ENCODE results near the gene ZNF74.
"Not testable (repeated sequence)": the region's sequence is repeated elsewhere in the genome, so short reads cannot be mapped to it uniquely, and the experiment has no call there.

ZNF74 gene

DNA sequence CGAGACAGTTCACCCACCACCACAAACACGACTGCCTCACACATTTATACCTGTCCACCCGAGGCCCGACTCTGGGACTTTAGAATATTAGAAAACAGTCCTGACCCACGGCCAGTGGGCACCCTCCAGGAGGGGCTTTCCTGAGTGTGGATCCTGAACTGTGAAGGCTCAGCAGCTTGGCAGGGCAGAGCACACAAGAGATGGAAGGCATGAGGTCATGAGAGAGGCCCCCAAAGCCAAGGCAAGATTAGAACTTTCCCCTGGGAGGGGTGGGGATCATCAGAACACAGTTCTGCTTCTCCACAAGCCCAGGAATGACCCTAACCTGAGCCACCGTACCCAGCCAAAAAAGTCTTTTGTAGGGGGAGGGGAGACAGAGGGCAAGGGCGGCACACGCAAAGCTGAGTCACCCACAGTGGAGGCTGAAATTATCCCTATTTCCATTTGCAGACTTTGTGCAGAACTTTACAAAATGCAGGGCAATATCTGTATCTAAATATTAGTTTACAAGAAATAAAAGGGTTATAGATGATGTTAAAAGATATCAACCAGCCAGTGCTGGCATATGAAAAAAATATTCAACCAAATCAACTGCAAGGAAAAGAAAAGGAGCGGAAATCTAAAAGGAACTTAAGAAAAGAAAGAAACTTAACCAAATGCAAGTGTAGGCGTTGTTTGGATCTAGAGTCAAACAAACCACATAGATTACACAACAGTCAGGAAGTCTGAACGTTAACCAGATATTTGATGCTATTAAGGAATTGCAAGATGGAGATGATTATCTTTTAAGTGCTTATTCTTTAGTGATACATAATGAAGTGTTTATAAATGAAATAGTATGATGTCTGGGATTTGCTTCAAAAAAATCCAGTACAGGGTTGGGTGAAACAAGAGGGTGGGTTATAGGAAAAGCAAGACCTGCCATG is 29.4 kb upstream of the ZNF74 start:
- not testable (repeated sequence) for H3K36me3 ChIP-seq (ENCODE audit: insufficient read depth, low read length); H3K4me3 ChIP-seq (ENCODE audit: low read length); H3K4me1 ChIP-seq (ENCODE audit: insufficient read depth, low read length); H3K9me3 ChIP-seq (ENCODE audit: low read length); H3K27me3 ChIP-seq (ENCODE audit: insufficient read depth, low read length); H2AFZ ChIP-seq (ENCODE audit: low read depth, low read length)

DNA sequence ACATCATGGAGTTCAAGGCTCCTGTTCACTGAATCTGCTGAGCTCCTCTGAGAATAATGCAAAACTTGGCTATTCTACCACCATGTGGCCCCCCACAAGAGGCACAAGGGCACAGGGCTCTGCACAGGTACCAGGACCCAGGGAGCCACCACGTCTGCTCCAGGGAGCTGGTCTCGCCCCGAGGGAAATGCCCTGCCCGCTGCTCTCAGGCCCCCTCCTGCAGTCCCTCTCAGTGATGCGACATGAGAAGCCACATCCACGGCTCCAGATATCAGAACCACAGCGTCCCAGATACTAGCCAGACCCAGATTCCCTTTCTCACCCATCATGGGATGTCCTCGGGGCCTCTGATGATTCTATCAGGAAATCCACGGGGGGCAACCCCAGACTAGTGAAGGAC is 27.1 kb upstream of the ZNF74 start:
- not testable (repeated sequence) for H3K27me3 ChIP-seq (ENCODE audit: insufficient read depth, low read length); H3K4me1 ChIP-seq (ENCODE audit: insufficient read depth, low read length); H2AFZ ChIP-seq (ENCODE audit: low read depth, low read length); H3K9me3 ChIP-seq (ENCODE audit: low read length); H3K4me3 ChIP-seq (ENCODE audit: low read length); H3K36me3 ChIP-seq (ENCODE audit: insufficient read depth, low read length)

GRCh38 chr22:20368875-20369274 is 25.1 kb upstream of the ZNF74 start:
- H3K27me3 ChIP-seq (ENCODE audit: insufficient read depth, low read length); H3K4me1 ChIP-seq (ENCODE audit: insufficient read depth, low read length): not testable (repeated sequence)

DNA sequence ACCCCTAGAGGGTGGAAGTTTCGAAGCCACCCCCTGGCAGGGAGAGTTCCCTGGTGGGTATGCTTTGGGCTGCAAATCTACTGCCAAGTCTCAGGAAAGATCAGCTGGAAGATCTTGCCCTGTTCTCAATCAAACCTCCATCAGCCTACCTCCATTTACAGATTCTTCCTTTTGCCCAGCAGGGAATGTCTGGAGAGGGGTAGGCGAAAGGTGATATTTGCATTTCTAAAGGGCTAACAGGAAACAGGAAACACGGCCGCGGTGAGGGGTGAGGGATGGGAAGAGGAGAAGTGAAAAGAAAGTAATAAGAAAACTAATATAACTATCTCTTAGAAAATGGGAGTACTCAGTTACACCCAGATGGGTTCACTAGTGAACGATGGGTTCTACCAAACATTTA is 22.3 kb upstream of the ZNF74 start:
- H3K9me3 ChIP-seq (ENCODE audit: low read length); H3K4me1 ChIP-seq (ENCODE audit: insufficient read depth, low read length); H3K27me3 ChIP-seq (ENCODE audit: insufficient read depth, low read length); H3K36me3 ChIP-seq (ENCODE audit: insufficient read depth, low read length); H3K4me3 ChIP-seq (ENCODE audit: low read length); H2AFZ ChIP-seq (ENCODE audit: low read depth, low read length): not testable (repeated sequence)

More at GRCh38 chr22:20368875-20369274, 25.1 kb upstream of the ZNF74 start:
- not testable (repeated sequence) for H3K9me3 ChIP-seq (ENCODE audit: low read length); H3K36me3 ChIP-seq (ENCODE audit: insufficient read depth, low read length); H3K4me3 ChIP-seq (ENCODE audit: low read length); H2AFZ ChIP-seq (ENCODE audit: low read depth, low read length)

GRCh38 chr22:20372406-20372854 is 21.5 kb upstream of the ZNF74 start:
- not testable (repeated sequence) for H3K4me1 ChIP-seq (ENCODE audit: insufficient read depth, low read length); H3K9me3 ChIP-seq (ENCODE audit: low read length); H3K27me3 ChIP-seq (ENCODE audit: insufficient read depth, low read length); H3K4me3 ChIP-seq (ENCODE audit: low read length); H2AFZ ChIP-seq (ENCODE audit: low read depth, low read length); H3K36me3 ChIP-seq (ENCODE audit: insufficient read depth, low read length)

DNA sequence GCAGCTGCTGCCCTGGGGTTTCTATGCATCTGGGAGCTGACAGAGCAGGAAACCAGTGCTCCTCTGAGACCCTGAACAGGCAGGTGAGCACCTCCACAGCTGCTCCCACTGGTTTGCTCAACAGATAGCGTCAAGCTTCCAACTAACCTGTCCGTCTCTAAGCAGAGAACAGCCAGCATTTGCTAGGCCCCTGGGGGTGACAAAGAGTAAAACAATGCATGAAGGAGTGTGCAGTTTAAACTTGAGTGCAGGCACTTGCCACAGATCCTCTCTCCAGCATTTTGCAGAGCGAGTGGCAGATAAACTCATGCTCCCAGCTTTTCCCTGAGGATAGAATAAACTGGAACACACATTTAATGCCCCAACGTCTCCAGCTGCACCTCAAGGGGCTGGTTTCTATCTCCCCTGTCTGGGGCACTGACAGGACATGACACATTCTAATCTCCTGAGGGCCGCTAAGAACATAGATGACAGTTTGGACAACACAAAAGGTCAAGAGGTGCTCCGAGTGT is 20.7 kb upstream of the ZNF74 start:
- not testable (repeated sequence) for H3K4me3 ChIP-seq (ENCODE audit: low read length); H2AFZ ChIP-seq (ENCODE audit: low read depth, low read length); H3K4me1 ChIP-seq (ENCODE audit: insufficient read depth, low read length); H3K36me3 ChIP-seq (ENCODE audit: insufficient read depth, low read length); H3K9me3 ChIP-seq (ENCODE audit: low read length); H3K27me3 ChIP-seq (ENCODE audit: insufficient read depth, low read length)

DNA sequence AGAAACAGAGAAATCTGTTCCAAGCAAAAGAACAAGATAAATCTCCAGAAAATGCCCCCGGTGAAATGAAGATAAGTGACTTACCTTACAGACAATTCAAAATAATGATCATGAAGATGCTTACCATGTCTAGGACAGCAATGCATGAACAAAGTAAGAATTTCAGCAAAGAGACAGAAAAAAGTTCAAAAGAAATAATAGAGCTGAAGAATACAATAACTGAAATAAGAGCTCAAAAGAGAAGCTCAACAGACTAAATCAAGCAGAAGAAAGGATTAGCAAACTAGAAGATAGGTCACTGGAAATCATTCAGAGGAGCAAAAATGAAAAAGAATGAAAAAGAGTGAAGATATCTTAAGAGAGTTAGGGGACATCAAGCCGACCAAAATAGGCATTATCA is 19.8 kb upstream of the ZNF74 start:
- H2AFZ ChIP-seq (ENCODE audit: low read depth, low read length); H3K27me3 ChIP-seq (ENCODE audit: insufficient read depth, low read length); H3K4me1 ChIP-seq (ENCODE audit: insufficient read depth, low read length); H3K4me3 ChIP-seq (ENCODE audit: low read length); H3K36me3 ChIP-seq (ENCODE audit: insufficient read depth, low read length); H3K9me3 ChIP-seq (ENCODE audit: low read length): not testable (repeated sequence)

- not testable (repeated sequence) for H3K36me3 ChIP-seq (ENCODE audit: insufficient read depth, low read length); H3K27me3 ChIP-seq (ENCODE audit: insufficient read depth, low read length)
Observed at GRCh38 chr22:20376281-20376680, 17.7 kb upstream of the ZNF74 start.

DNA sequence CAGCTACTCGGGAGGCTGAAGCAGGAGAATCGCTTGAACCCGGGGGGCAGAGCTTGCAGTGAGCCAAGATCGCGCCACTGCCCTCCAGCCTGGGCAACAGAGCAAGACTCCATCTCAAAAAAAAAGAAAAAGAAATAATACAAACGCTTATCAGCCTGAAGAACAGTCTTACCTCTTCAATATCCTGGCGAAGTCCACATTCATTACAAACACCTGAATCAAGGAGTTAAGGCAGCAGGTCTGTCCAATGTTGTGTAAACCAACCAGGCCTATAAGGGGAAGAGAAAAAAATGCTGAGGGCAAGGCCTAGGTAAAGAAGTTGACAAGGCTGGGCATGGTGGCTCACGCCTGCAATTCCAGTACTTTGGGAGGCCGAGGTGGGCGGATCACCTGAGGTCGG is 17.0 kb upstream of the ZNF74 start:
- H2AFZ ChIP-seq (ENCODE audit: low read depth, low read length); H3K27me3 ChIP-seq (ENCODE audit: insufficient read depth, low read length); H3K4me1 ChIP-seq (ENCODE audit: insufficient read depth, low read length); H3K9me3 ChIP-seq (ENCODE audit: low read length); H3K36me3 ChIP-seq (ENCODE audit: insufficient read depth, low read length); H3K4me3 ChIP-seq (ENCODE audit: low read length): not testable (repeated sequence)

More at GRCh38 chr22:20376281-20376680, 17.7 kb upstream of the ZNF74 start:
- not testable (repeated sequence) for H3K4me3 ChIP-seq (ENCODE audit: low read length); H3K4me1 ChIP-seq (ENCODE audit: insufficient read depth, low read length); H2AFZ ChIP-seq (ENCODE audit: low read depth, low read length); H3K9me3 ChIP-seq (ENCODE audit: low read length)

DNA sequence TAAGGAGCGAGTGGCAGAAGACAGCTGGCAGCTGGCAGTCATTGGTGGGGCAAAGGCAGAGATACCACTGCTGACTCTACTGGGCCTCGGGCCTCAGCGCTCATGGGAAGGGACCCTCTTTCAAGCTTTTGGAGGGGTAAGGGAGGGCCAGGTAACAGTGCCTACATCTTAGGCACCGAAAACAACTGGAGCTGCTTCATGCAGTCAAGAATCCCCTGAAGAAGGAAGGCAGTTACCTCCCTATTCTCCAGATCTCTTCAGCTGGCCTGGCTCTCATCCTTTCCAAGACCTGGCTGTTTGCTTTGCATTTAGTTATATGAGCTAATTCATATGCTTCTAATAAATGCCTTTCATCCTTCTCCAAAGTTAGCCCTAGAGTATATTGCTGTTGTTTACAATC is 15.8 kb upstream of the ZNF74 start:
- no peak overlapping the region for H2AFZ ChIP-seq (ENCODE audit: low read depth, low read length)
- no peaks in the 10 kb centered on the region for H3K4me1 ChIP-seq (ENCODE audit: insufficient read depth, low read length)
- no peak overlapping the region for H3K4me3 ChIP-seq (ENCODE audit: low read length)
- H3K36me3 ChIP-seq (ENCODE audit: insufficient read depth, low read length) = no peaks in the 10 kb centered on the region
- H3K9me3 ChIP-seq (ENCODE audit: low read length) = no peaks in the 10 kb centered on the region
- no peaks in the 10 kb centered on the region for H3K27me3 ChIP-seq (ENCODE audit: insufficient read depth, low read length)

DNA sequence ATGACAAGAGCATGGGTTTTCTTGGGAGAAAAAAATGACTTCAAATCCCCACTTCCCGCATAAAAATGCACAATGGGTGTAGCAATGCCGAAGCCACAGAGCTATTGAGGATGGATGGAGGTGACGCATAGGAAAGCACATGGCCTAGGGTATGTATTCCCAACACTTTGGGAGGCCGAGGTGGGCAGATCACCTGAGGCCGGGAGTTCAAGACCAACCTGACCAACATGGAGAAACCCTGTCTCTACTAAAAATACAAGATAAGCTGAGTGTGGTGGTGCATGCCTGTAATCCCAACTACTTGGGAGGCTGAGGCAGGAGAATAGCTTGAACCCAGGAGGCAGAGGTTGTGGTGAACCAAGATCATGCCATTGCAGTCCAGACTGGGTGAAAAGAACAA is 15.3 kb upstream of the ZNF74 start:
- not testable (repeated sequence) for H3K9me3 ChIP-seq (ENCODE audit: low read length); H2AFZ ChIP-seq (ENCODE audit: low read depth, low read length); H3K36me3 ChIP-seq (ENCODE audit: insufficient read depth, low read length); H3K27me3 ChIP-seq (ENCODE audit: insufficient read depth, low read length); H3K4me3 ChIP-seq (ENCODE audit: low read length); H3K4me1 ChIP-seq (ENCODE audit: insufficient read depth, low read length)

DNA sequence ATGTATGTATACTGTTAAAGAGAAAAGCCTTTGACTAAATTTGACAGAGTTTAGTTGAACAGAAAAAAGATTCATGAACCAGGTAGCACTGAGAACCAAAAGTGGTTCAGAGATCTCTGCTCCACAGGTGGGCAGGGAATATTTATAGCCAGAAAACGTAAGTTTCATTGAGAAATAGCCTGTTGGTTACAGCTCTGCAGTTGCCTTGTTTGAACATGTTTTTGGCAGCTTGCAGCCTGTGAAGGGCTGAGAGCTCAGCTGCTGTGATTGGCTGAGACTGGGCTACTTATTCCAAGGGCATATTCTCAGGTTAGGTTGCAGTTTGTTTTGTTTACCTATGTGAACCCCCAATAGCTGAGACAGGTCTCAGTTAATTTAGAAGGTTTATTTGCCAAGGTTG is 13.5 kb upstream of the ZNF74 start:
- H3K4me3 ChIP-seq (ENCODE audit: low read length) = no peak overlapping the region
- no peak overlapping the region for H2AFZ ChIP-seq (ENCODE audit: low read depth, low read length)
- no peaks in the 10 kb centered on the region for H3K36me3 ChIP-seq (ENCODE audit: insufficient read depth, low read length)

GRCh38 chr22:20383538-20383937 is 10.4 kb upstream of the ZNF74 start:
- Histone ChIP-seq H3K36me3 (ENCODE audit: insufficient read depth, low read length) (no peaks in the 10 kb centered on the region), H2AFZ (ENCODE audit: low read depth, low read length) (no peak overlapping the region), H3K9me3 (ENCODE audit: low read length) (no peaks in the 10 kb centered on the region), H3K4me3 (ENCODE audit: low read length) (no peak overlapping the region), H3K27me3 (ENCODE audit: insufficient read depth, low read length) (no peaks in the 10 kb centered on the region), H3K4me1 (ENCODE audit: insufficient read depth, low read length) (no peaks in the 10 kb centered on the region)

More for the DNA sequence above, 13.5 kb upstream of the ZNF74 start:
- Histone ChIP-seq H3K4me1 (ENCODE audit: insufficient read depth, low read length) (no peaks in the 10 kb centered on the region), H3K27me3 (ENCODE audit: insufficient read depth, low read length) (no peaks in the 10 kb centered on the region), H3K9me3 (ENCODE audit: low read length) (no peaks in the 10 kb centered on the region)

DNA sequence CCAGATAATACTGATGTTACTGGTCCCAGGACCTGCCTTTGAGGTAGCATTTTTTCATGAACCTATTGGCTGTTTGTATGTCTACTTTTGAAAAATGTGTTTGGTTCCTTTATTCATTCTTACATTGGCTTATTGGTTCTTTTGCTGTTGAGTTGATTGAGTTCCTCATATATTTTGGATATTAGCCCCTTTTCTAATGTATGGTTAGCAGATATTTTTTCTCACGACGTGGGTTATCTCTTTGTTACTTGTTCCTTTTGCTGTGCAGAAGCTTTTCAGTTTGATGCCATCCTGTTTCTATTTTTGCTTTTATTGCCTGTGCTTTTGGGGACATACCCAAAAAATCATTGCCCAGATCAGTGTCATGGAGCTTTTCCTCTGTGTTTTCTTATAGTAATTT is 9.8 kb upstream of the ZNF74 start:
- no peak overlapping the region for H2AFZ ChIP-seq (ENCODE audit: low read depth, low read length)
- no peaks in the 10 kb centered on the region for H3K36me3 ChIP-seq (ENCODE audit: insufficient read depth, low read length)

More for the DNA sequence above, 9.8 kb upstream of the ZNF74 start:
- H3K4me1 ChIP-seq (ENCODE audit: insufficient read depth, low read length) = no peaks in the 10 kb centered on the region
- no peaks in the 10 kb centered on the region for H3K27me3 ChIP-seq (ENCODE audit: insufficient read depth, low read length)
- no peak overlapping the region for H3K4me3 ChIP-seq (ENCODE audit: low read length)
- H3K9me3 ChIP-seq (ENCODE audit: low read length) = no peaks in the 10 kb centered on the region
